ENCODE measurements around the gene COL8A2.
A peak's percentile ranks its signal among the peaks of the same experiment; 100 is the strongest.

The COL8A2 gene

GRCh38 chr1:36163426-36163825 lies 38.4 kb upstream of the COL8A2 start:
- Histone ChIP-seq H3K4me3 (ENCODE audit: low read depth, low read length) (no peak overlapping the region), H3K9me3 (ENCODE audit: control insufficient read depth, insufficient read depth, low read depth, low read length) (no peaks in the 10 kb centered on the region), H3K27ac (ENCODE audit: extremely low read depth, low read depth, low read length) (no peak overlapping the region), H3K4me1 (ENCODE audit: control insufficient read depth, insufficient read depth, low read length) (no peaks in the 10 kb centered on the region), H3K36me3 (ENCODE audit: control insufficient read depth in 2 of 2, insufficient read depth in 1 of 2, low read length in 2 of 2) (peaks cover 0 to 67% of the 10 kb centered on the region in 2 experiments; a peak in 2 of 3 replicates)
- ChIA-PET CTCF (interaction anchor here (2.0 to 3.4 kb wide), 2 partner anchors 13 to 25 kb away, joined by 11 to 28 read pairs; partner anchors contain the start of gene TRAPPC3), POLR2A (interaction anchor here (1.7 kb wide), 1 partner anchor 14 kb away, joined by 6 read pairs; the partner anchor contains the start of gene TRAPPC3)
- TF ChIP-seq ZNF645 (tag by site-specific recombination; IDR thresholded peaks at IDR 0.05) (no peak), ZBTB1 (tag by site-specific recombination; IDR thresholded peaks at IDR 0.05) (no peak), YY1 (tag by site-specific recombination; IDR thresholded peaks at IDR 0.05) (no peak)

- Histone ChIP-seq H3K9me3 (ENCODE audit: control insufficient read depth, insufficient read depth, low read depth, low read length) (no peaks in the 10 kb centered on the region), H3K4me3 (ENCODE audit: low read depth, low read length) (no peak overlapping the region), H3K27ac (ENCODE audit: extremely low read depth, low read depth, low read length) (no peak overlapping the region), H3K4me1 (ENCODE audit: control insufficient read depth, insufficient read depth, low read length) (peaks cover 2% of the 10 kb centered on the region), H3K36me3 (ENCODE audit: control insufficient read depth in 2 of 2, insufficient read depth in 1 of 2, low read length in 2 of 2) (peaks cover 0 to 68% of the 10 kb centered on the region in 2 experiments; a peak in 2 of 3 replicates)
- ChIA-PET CTCF (interaction anchor here (2.0 to 3.4 kb wide), 2 partner anchors 13 to 25 kb away, joined by 11 to 28 read pairs; partner anchors contain the start of gene TRAPPC3), POLR2A (interaction anchor here (1.4 to 1.7 kb wide), 2 partner anchors 13 to 123 kb away, joined by 3 to 6 read pairs; partner anchors contain the start of gene TRAPPC3)
- TF ChIP-seq EGR2 (tag by site-specific recombination; IDR thresholded peaks at IDR 0.05; ENCODE audit: low read depth) (peak; percentile 62), ZNF248 (tag by site-specific recombination; IDR thresholded peaks at IDR 0.05) (no peak), ZNF785 (tag by site-specific recombination; IDR thresholded peaks at IDR 0.05) (no peak), OSR2 (tag by site-specific recombination; IDR thresholded peaks at IDR 0.05) (no peak), ZFHX2 (tag by site-specific recombination; conservative IDR thresholded peaks at IDR 0.05) (peak; percentile 39; the same call in 1 of the 2 replicates), ZNF792 (tag by site-specific recombination; IDR thresholded peaks at IDR 0.05) (no peak)
Measured at GRCh38 chr1:36162680-36163239, 37.7 kb upstream of the COL8A2 start.

DNA sequence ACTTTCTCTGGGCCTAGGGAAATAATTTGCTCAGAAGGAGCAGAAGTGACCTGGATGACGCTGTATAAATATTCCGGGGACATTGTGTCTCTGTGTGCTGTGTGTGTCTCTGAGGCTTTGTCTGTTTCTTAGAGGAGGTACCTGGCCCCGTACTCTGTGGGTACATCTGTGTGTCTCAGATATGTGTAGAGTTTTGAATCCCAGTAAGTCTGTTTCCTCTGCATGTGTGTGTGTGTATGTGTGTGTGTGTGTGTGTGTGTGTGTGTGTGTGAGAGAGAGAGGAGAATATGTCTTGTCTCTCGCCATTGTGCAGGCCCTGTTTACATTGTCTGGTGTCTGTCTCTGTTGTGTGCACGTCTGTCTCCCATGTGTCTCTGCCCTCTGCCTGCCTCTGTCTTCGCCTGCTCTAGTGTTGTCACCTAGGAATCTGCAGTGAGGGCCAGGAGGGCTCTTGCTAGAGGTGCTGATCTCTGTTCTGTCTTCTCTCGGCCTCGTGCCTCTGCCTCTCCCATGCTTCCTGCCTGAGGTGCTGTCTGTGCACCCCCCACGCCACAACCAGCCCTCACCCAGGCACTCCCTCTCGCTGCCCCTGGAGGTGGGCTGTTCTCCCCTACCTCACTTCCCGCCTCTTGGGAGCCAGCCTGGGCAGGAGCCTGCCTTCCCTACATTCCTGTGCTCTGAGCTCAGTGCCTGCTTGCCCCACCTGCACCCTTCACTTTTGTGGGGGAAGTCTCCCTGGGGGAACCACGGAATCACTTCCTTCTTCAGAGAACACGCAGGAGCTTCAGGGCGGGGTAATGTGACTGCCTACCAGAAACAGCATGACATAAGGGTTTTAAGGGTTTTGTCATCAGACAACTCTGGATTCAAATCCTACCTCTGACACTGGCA lies 36.9 kb upstream of the COL8A2 start:
- Histone ChIP-seq H3K4me1 (ENCODE audit: control insufficient read depth, insufficient read depth, low read length) (peaks cover 5% of the 10 kb centered on the region), H3K4me3 (ENCODE audit: low read depth, low read length) (peak overlapping the region; percentile 54; the same call in 1 of the 2 replicates), H3K36me3 (ENCODE audit: control insufficient read depth in 2 of 2, insufficient read depth in 1 of 2, low read length in 2 of 2) (peaks cover 0 to 63% of the 10 kb centered on the region in 2 experiments; a peak in 2 of 3 replicates), H3K27ac (ENCODE audit: extremely low read depth, low read depth, low read length) (peak overlapping the region; percentile 78), H3K9me3 (ENCODE audit: control insufficient read depth, insufficient read depth, low read depth, low read length) (no peaks in the 10 kb centered on the region)
- ChIA-PET POLR2A (interaction anchor here (1.1 to 2.3 kb wide), 7 partner anchors 8 to 124 kb away, joined by 3 to 28 read pairs (median 4); partner anchors contain the start of genes THRAP3 and TRAPPC3), CTCF (interaction anchor here (0.6 to 3.4 kb wide), 8 partner anchors 10 to 125 kb away, joined by 3 to 28 read pairs (median 4); partner anchors contain the start of gene TRAPPC3)
- TF ChIP-seq, protein P1, sequence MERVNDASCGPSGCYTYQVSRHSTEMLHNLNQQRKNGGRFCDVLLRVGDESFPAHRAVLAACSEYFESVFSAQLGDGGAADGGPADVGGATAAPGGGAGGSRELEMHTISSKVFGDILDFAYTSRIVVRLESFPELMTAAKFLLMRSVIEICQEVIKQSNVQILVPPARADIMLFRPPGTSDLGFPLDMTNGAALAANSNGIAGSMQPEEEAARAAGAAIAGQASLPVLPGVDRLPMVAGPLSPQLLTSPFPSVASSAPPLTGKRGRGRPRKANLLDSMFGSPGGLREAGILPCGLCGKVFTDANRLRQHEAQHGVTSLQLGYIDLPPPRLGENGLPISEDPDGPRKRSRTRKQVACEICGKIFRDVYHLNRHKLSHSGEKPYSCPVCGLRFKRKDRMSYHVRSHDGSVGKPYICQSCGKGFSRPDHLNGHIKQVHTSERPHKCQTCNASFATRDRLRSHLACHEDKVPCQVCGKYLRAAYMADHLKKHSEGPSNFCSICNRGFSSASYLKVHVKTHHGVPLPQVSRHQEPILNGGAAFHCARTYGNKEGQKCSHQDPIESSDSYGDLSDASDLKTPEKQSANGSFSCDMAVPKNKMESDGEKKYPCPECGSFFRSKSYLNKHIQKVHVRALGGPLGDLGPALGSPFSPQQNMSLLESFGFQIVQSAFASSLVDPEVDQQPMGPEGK (tag by site-specific recombination; IDR thresholded peaks at IDR 0.05), result no peak; the same call in none of the 2 replicates
- TF ChIP-seq ZSCAN30 (tag by site-specific recombination; IDR thresholded peaks at IDR 0.05) (no peak), ZNF664 (tag by site-specific recombination; IDR thresholded peaks at IDR 0.05) (no peak), ZBTB7A (tag by site-specific recombination; IDR thresholded peaks at IDR 0.05; ENCODE audit: low read depth) (peak; percentile 13; the same call in 1 of the 2 replicates), ZNF133 (tag by site-specific recombination; IDR thresholded peaks at IDR 0.05) (no peak), ZBTB6 (tag by site-specific recombination; IDR thresholded peaks at IDR 0.05) (no peak), GLIS1 (tag by site-specific recombination; IDR thresholded peaks at IDR 0.05) (peak; percentile 78), EGR2 (tag by site-specific recombination; IDR thresholded peaks at IDR 0.05; ENCODE audit: low read depth) (peak; percentile 24; the same call in 1 of the 2 replicates)
- TF ChIP-seq, protein P2, sequence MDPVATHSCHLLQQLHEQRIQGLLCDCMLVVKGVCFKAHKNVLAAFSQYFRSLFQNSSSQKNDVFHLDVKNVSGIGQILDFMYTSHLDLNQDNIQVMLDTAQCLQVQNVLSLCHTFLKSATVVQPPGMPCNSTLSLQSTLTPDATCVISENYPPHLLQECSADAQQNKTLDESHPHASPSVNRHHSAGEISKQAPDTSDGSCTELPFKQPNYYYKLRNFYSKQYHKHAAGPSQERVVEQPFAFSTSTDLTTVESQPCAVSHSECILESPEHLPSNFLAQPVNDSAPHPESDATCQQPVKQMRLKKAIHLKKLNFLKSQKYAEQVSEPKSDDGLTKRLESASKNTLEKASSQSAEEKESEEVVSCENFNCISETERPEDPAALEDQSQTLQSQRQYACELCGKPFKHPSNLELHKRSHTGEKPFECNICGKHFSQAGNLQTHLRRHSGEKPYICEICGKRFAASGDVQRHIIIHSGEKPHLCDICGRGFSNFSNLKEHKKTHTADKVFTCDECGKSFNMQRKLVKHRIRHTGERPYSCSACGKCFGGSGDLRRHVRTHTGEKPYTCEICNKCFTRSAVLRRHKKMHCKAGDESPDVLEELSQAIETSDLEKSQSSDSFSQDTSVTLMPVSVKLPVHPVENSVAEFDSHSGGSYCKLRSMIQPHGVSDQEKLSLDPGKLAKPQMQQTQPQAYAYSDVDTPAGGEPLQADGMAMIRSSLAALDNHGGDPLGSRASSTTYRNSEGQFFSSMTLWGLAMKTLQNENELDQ (tag by site-specific recombination; IDR thresholded peaks at IDR 0.05; ENCODE audit: low read depth), result no peak
- TF ChIP-seq, protein P3, sequence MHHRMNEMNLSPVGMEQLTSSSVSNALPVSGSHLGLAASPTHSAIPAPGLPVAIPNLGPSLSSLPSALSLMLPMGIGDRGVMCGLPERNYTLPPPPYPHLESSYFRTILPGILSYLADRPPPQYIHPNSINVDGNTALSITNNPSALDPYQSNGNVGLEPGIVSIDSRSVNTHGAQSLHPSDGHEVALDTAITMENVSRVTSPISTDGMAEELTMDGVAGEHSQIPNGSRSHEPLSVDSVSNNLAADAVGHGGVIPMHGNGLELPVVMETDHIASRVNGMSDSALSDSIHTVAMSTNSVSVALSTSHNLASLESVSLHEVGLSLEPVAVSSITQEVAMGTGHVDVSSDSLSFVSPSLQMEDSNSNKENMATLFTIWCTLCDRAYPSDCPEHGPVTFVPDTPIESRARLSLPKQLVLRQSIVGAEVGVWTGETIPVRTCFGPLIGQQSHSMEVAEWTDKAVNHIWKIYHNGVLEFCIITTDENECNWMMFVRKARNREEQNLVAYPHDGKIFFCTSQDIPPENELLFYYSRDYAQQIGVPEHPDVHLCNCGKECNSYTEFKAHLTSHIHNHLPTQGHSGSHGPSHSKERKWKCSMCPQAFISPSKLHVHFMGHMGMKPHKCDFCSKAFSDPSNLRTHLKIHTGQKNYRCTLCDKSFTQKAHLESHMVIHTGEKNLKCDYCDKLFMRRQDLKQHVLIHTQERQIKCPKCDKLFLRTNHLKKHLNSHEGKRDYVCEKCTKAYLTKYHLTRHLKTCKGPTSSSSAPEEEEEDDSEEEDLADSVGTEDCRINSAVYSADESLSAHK (tag by site-specific recombination; IDR thresholded peaks at IDR 0.05), result peak; percentile 71
